ENCODE data around the gene BST2.
"Not testable (repeated sequence)": the region's sequence is repeated elsewhere in the genome, so short reads cannot be mapped to it uniquely, and the experiment has no call there.

Gene BST2

DNA sequence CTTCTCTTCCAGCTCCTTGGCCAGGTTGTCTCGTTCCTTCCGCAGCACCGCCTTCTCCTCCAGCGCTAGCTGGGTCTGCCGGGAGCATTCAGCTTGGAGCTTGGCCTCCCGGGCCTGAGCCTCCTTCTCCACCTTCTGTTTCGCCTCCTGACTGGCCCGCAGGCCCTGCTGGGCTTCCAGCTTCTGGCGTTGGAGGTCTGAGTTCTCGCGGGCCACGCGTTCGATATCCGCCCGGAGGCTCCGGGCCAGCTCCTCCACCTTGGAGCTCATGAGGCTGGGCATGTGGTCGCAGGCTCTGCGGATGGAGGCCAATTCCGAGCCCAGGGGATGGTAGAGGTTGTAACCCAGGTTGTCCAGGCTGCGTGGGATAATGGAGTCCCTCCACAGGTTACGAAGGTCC is 40.1 kb downstream of the BST2 start:
- Histone ChIP-seq H3K4me3 (replicated peaks; ENCODE audit: insufficient read depth, low read length) (no peak overlapping the region), H3K27me3 (ENCODE audit: insufficient read depth, poor library complexity, severe bottlenecking) (no peaks in the 10 kb centered on the region), H3K27ac (replicated peaks) (no peak overlapping the region)
- DNase-seq (ENCODE audit: low read depth in 1 of 2, low spot score in 1 of 2): no peak
- TF ChIP-seq GABPA (IDR thresholded peaks at IDR 0.05; ENCODE audit: low read depth) (no peak), POLR2AphosphoS5 (IDR thresholded peaks at IDR 0.05; ENCODE audit: low read depth) (no peak)
- TF ChIP-seq, protein P1, sequence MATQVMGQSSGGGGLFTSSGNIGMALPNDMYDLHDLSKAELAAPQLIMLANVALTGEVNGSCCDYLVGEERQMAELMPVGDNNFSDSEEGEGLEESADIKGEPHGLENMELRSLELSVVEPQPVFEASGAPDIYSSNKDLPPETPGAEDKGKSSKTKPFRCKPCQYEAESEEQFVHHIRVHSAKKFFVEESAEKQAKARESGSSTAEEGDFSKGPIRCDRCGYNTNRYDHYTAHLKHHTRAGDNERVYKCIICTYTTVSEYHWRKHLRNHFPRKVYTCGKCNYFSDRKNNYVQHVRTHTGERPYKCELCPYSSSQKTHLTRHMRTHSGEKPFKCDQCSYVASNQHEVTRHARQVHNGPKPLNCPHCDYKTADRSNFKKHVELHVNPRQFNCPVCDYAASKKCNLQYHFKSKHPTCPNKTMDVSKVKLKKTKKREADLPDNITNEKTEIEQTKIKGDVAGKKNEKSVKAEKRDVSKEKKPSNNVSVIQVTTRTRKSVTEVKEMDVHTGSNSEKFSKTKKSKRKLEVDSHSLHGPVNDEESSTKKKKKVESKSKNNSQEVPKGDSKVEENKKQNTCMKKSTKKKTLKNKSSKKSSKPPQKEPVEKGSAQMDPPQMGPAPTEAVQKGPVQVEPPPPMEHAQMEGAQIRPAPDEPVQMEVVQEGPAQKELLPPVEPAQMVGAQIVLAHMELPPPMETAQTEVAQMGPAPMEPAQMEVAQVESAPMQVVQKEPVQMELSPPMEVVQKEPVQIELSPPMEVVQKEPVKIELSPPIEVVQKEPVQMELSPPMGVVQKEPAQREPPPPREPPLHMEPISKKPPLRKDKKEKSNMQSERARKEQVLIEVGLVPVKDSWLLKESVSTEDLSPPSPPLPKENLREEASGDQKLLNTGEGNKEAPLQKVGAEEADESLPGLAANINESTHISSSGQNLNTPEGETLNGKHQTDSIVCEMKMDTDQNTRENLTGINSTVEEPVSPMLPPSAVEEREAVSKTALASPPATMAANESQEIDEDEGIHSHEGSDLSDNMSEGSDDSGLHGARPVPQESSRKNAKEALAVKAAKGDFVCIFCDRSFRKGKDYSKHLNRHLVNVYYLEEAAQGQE (IDR thresholded peaks at IDR 0.05; ENCODE audit: insufficient replicate concordance, low read depth): no peak
- TF ChIP-seq, protein P2, sequence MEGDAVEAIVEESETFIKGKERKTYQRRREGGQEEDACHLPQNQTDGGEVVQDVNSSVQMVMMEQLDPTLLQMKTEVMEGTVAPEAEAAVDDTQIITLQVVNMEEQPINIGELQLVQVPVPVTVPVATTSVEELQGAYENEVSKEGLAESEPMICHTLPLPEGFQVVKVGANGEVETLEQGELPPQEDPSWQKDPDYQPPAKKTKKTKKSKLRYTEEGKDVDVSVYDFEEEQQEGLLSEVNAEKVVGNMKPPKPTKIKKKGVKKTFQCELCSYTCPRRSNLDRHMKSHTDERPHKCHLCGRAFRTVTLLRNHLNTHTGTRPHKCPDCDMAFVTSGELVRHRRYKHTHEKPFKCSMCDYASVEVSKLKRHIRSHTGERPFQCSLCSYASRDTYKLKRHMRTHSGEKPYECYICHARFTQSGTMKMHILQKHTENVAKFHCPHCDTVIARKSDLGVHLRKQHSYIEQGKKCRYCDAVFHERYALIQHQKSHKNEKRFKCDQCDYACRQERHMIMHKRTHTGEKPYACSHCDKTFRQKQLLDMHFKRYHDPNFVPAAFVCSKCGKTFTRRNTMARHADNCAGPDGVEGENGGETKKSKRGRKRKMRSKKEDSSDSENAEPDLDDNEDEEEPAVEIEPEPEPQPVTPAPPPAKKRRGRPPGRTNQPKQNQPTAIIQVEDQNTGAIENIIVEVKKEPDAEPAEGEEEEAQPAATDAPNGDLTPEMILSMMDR (IDR thresholded peaks at IDR 0.05; ENCODE audit: insufficient read depth, low read length): no peak

DNA sequence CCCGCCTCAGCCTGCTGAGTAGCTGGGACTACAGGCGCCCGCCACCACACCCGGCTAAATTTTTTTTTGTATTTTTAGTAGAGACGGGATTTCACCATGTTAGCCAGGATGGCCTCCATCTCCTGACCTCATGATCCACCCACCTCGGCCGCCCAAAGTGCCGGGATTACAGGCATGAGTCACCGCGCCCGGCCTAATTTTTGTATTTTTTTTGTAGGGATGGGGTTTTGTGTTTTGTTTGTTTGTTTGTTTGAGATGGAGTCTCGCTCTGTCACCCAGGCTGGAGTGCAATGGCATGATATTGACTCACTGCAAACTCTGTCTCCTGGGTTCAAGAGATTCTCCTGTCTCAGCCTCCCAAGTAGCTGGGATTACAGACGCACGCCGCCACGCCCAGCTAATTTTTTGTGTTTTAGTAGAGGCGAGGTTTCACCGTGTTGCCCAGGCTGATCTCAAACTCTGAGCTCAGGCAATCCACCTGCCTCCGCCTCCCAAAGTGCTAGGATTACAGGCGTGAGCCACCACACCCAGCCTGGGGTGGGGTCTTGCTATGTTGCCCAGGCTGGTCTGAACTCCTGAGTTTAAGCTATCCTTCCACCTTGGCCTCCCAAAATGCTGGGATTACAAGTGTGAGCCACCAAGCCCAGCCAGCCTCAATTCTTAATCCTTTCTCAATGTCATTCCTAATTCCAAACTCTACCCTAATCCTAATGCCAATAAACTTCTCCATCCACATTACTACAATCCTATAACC is 41.4 kb downstream of the BST2 start:
- not testable (repeated sequence) for DNase-seq (ENCODE audit: low read depth in 1 of 2, low spot score in 1 of 2); H3K27me3 ChIP-seq (ENCODE audit: insufficient read depth, poor library complexity, severe bottlenecking); H3K27ac ChIP-seq (replicated peaks)

DNA sequence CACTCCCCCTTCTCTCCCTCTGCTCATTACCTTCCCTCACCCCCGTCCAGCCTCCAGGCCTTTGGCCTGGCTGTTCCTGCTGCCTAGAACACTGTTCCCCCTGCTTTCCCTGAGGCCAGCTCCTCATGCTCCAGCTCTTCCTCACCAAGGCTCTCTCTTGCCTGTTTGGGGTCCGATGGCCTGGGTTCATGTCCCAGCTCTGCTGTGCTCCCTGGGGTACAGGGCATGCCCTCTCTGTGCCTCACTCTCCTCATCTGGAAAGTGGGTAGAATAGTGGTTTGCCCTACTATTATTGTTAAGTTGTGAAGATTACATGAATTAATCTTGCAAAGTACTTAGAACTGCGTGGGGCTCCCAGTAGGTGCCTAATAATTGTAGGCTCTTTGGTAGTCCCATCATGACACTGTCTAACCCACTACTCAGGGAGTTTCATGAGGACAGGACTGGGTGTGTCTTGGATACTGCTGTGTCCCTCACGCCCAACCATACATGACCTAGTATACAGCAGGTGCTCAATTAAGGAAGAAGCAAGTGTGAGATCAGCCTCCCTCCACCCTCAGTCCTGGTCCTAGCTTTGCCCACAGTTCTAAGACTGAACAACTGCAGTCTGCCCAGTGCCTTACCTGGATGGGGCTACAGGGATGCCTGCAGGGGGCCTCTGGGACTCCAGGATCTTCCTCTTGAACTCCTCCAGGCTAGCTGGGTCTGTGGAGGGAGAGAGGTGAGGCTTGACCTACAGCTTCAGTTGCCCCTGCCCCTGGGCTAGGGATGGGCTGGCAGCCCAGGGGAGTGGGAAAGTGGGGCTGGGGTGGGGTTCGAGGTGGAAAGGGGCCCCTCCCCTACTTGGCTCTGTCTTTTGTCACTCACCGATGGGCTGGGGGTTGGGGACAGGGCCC is 45.3 kb downstream of the BST2 start:
- H3K27ac ChIP-seq (replicated peaks): no peak overlapping the region
- DNase-seq (ENCODE audit: low read depth in 1 of 2, low spot score in 1 of 2): no peak
- no peaks in the 10 kb centered on the region for H3K27me3 ChIP-seq (ENCODE audit: insufficient read depth, poor library complexity, severe bottlenecking)
- no peak for TF ChIP-seq SPI1 (IDR thresholded peaks at IDR 0.05; ENCODE audit: borderline replicate concordance, low read depth)
- no peak for TF ChIP-seq POLR2AphosphoS5 (IDR thresholded peaks at IDR 0.05; ENCODE audit: low read depth)
- TF ChIP-seq GABPA (IDR thresholded peaks at IDR 0.05; ENCODE audit: low read depth): no peak
- TF ChIP-seq, protein P1 (IDR thresholded peaks at IDR 0.05; ENCODE audit: insufficient replicate concordance, low read depth): no peak
- TF ChIP-seq, protein P2 (IDR thresholded peaks at IDR 0.05; ENCODE audit: insufficient read depth, low read length): no peak
- H3K4me3 ChIP-seq (replicated peaks; ENCODE audit: insufficient read depth, low read length): no peak overlapping the region

More for the DNA sequence above, 41.4 kb downstream of the BST2 start:
- H3K4me3 ChIP-seq (replicated peaks; ENCODE audit: insufficient read depth, low read length): not testable (repeated sequence)

DNA sequence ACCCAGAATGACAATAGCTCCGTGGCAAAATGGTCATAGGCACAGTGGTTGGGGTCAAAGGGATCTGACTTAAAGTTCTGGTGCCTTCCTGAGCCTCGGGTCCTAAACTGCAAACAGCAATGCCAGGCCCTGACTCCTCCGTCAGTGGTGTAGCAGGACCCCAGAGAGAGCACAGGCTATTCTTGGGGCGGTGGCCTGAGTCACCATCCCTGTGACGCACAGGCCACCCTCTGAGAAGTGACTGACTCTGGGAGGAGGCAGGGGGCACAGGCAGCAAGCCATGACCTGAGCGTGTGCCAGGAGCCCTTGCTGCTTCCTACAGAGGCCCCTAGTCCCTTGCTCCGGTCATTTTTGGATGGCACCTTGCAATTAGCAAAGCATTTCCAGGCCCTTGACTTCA is 47.0 kb downstream of the BST2 start:
- Histone ChIP-seq H3K4me3 (replicated peaks; ENCODE audit: insufficient read depth, low read length) (no peak overlapping the region), H3K27ac (replicated peaks) (no peak overlapping the region), H3K27me3 (ENCODE audit: insufficient read depth, poor library complexity, severe bottlenecking) (no peaks in the 10 kb centered on the region)
- DNase-seq (ENCODE audit: low read depth in 1 of 2, low spot score in 1 of 2): no peak
- TF ChIP-seq, protein P2 (IDR thresholded peaks at IDR 0.05; ENCODE audit: insufficient read depth, low read length): no peak
- TF ChIP-seq GABPA (IDR thresholded peaks at IDR 0.05; ENCODE audit: low read depth) (no peak), POLR2AphosphoS5 (IDR thresholded peaks at IDR 0.05; ENCODE audit: low read depth) (no peak), SPI1 (IDR thresholded peaks at IDR 0.05; ENCODE audit: borderline replicate concordance, low read depth) (no peak)
- TF ChIP-seq, protein P1 (IDR thresholded peaks at IDR 0.05; ENCODE audit: insufficient replicate concordance, low read depth): no peak

Measured in HL-60 (cell line).